Endothelial cell of umbilical vein (primary cell): Measurements from ENCODE around the gene ACOT7. TPM values are rescaled to one million over a fixed set of nuclear protein-coding genes. Genes with fewer than 3 reads are reported as not detected.

ENCODE experiments used
- BruUV-seq: library from RNA; stranded (reverse); fragments of 400-500 nt; replicated peaks from 2 replicates; lab custom pipeline; 2021; lab: Mats Ljungman, UMichigan
- CTCF ChIA-PET: fragments of 300-600, 350-600 bp; sonication (Branson Sonifier 250); formaldehyde crosslinking; loops from one replicate; lab custom pipeline; 2021; ENCODE audit warnings: antibody characterized with exemption, inconsistent platforms; lab: Charles Lee
- POLR2A ChIA-PET: fragments of 300-600, 350-600 bp; sonication (Branson Sonifier 250); formaldehyde crosslinking; loops from one replicate; lab custom pipeline; 2021; ENCODE audit warnings: antibody characterized with exemption, inconsistent platforms; lab: Charles Lee
- DNase-seq: peaks from one replicate; pipeline ENCODE4 v3.0.0-alpha.2; 2011; ENCODE audit warnings: low read depth, low spot score
- FAIRE-seq: peaks from 2 replicates; lab custom pipeline; 2011; peaks lifted over from hg19 to GRCh38; lab: Jason Lieb, UNC
- H2AFZ ChIP-seq: 2 replicates; pipeline ENCODE4 v1.6.0; 2012; ENCODE audit warnings: low read depth, low read length, control low read depth, inconsistent platforms
- H3K27ac ChIP-seq: 2 replicates; pipeline ENCODE4 v1.5.1; 2011; ENCODE audit warnings: low read depth, mild to moderate bottlenecking, control low read depth, low read length, moderate library complexity; ENCODE audit not compliant: insufficient read depth
- H3K27me3 ChIP-seq, 2 experiments: 2 replicates each; pipeline versions ENCODE4 v1.6.0 to v1.6.1; 2011; ENCODE audit warnings: low read length in 2 of 2, mixed read lengths in 1 of 2; ENCODE audit not compliant: control insufficient read depth in 2 of 2, insufficient read depth in 2 of 2
- H3K36me3 ChIP-seq, 2 experiments: 2 replicates in 1 of 2; 3 replicates in 1 of 2; pipeline ENCODE4 v1.5.1; 2011; ENCODE audit warnings: low read length in 2 of 2, mild to moderate bottlenecking in 1 of 2, moderate library complexity in 1 of 2; ENCODE audit not compliant: control insufficient read depth in 2 of 2, insufficient read depth in 2 of 2; ENCODE audit errors: extremely low read depth in 1 of 2
- H3K4me1 ChIP-seq: 3 replicates; pipeline ENCODE4 v1.5.1; 2011; ENCODE audit warnings: mild to moderate bottlenecking, low read length; ENCODE audit not compliant: control insufficient read depth, insufficient read depth; ENCODE audit errors: extremely low read depth
- H3K4me2 ChIP-seq: 2 replicates; pipeline ENCODE4 v1.6.1; 2011; ENCODE audit warnings: low read length, control low read depth, mixed read lengths; ENCODE audit not compliant: insufficient read depth
- H3K4me3 ChIP-seq, 3 experiments: fragments of 200-600 bp in 1 of 3; sonication (generic), shearing (Covaris generic) in 1 of 3; replicated peaks in 1 of 3; 2 replicates each; pipeline ENCODE4 v1.5.1; 2011 to 2016; ENCODE audit warnings: control low read depth in 3 of 3, low read length in 3 of 3, mild to moderate bottlenecking in 2 of 3, inconsistent platforms in 1 of 3, low read depth in 1 of 3, moderate library complexity in 1 of 3; ENCODE audit not compliant: insufficient read depth in 1 of 3
- H3K79me2 ChIP-seq: 2 replicates; pipeline ENCODE4 v1.6.0; 2012; ENCODE audit warnings: low read length, inconsistent platforms; ENCODE audit not compliant: control insufficient read depth, insufficient read depth
- H3K9ac ChIP-seq: replicated peaks from 2 replicates; pipeline ENCODE3; 2011; ENCODE audit warnings: low read length, control low read depth; ENCODE audit not compliant: insufficient read depth; ENCODE audit errors: extremely low read depth
- H3K9me1 ChIP-seq: replicated peaks from 3 replicates; pipeline ENCODE4 v1.6.0; 2011; ENCODE audit warnings: mild to moderate bottlenecking, low read length; ENCODE audit not compliant: control insufficient read depth, insufficient read depth; ENCODE audit errors: extremely low read depth
- H3K9me3 ChIP-seq: replicated peaks from 2 replicates; pipeline ENCODE4 v1.5.1; 2012; ENCODE audit warnings: low read length, inconsistent platforms; ENCODE audit not compliant: control insufficient read depth, insufficient read depth
- H4K20me1 ChIP-seq: replicated peaks from 2 replicates; pipeline ENCODE3; 2011; ENCODE audit warnings: mild to moderate bottlenecking, low read length; ENCODE audit not compliant: control insufficient read depth, insufficient read depth; ENCODE audit errors: extremely low read depth
- CTCF ChIP-seq, 2 donors: IDR thresholded peaks; 1 replicate in 1 of 2; 2 replicates in 1 of 2; pipeline ENCODE4 v1.5.1; 2011; ENCODE audit warnings: low read length in 2 of 2, mild to moderate bottlenecking in 2 of 2, moderate library complexity in 2 of 2, control low read depth in 1 of 2, inconsistent platforms in 1 of 2, low read depth in 1 of 2; ENCODE audit not compliant: insufficient read depth in 1 of 2; ENCODE audit errors: extremely low read depth in 1 of 2
- EZH2 ChIP-seq: IDR thresholded peaks from 2 replicates; pipeline ENCODE4 v1.6.1; 2012; ENCODE audit warnings: borderline replicate concordance, low read depth, mild to moderate bottlenecking, moderate library complexity, low read length, inconsistent platforms; ENCODE audit not compliant: severe bottlenecking
- GATA2 ChIP-seq: IDR thresholded peaks from 2 replicates; pipeline ENCODE4 v1.7.0; 2011; ENCODE audit warnings: low read depth, mild to moderate bottlenecking, moderate library complexity, mixed read lengths, low read length; ENCODE audit not compliant: insufficient read length, insufficient read depth
- JUN ChIP-seq: IDR thresholded peaks from 2 replicates; pipeline ENCODE4 v1.6.1; 2011; ENCODE audit warnings: borderline replicate concordance, low read depth; ENCODE audit not compliant: insufficient read length, insufficient read depth
- MYC ChIP-seq: IDR thresholded peaks from one replicate; pipeline ENCODE4 v1.6.1; 2011; ENCODE audit warnings: mild to moderate bottlenecking, low read depth, low read length
- dilution Hi-C: fragments of 300-500 bp; cut with MboI; formaldehyde crosslinking; loops from one replicate; pipeline ENCODE4 v1.15.0; 2019; ENCODE audit warnings: low sequenced_read_pairs; ENCODE audit not compliant: extremely low pct_ligation_motif_present
- intact Hi-C: fragments of 100-400 bp; cut with micrococcal nuclease; formaldehyde crosslinking; loops from one replicate; pipeline ENCODE4 v1.10.0; 2022
- polyA plus RNA-seq, 4 experiments: library from polyadenylated mRNA; depleted of rRNA in 3 of 4; stranded (reverse) in 3 of 4; unstranded in 1 of 4; fragments of >200 nt; gene quantifications; 2 replicates each; pipeline versions ENCODE4 v1.2.1 to v1.2.3, GENCODE V29; 2011 to 2012; ENCODE audit warnings: missing spikeins in 1 of 4
- total RNA-seq: library from RNA; stranded (reverse); gene quantifications from 2 replicates; pipeline ENCODE4 v1.2.3, GENCODE V29; 2021
- TF ChIP-seq, protein P1 (sequence below): IDR thresholded peaks from 2 replicates; pipeline ENCODE4 v1.6.1; 2011; ENCODE audit not compliant: insufficient read depth, insufficient read length

ACOT7 gene
- total and polyA plus RNA-seq, 2 donors (not counting 3 experiments of a cell fraction or from before 2014, with no cell fraction given), result 69.4 to 105 TPM

- Histone ChIP-seq H3K79me2 (no peaks in the 10 kb centered on the region), H3K4me2 (no peak overlapping the region), H3K4me3 (no peak overlapping the region), H3K36me3 (no peaks in the 10 kb centered on the region), H3K9me3 (no peaks in the 10 kb centered on the region), H3K27ac (no peak overlapping the region), H4K20me1 (no peaks in the 10 kb centered on the region), H3K9ac (no peak overlapping the region), H3K4me1 (peaks cover 11% of the 10 kb centered on the region), H3K9me1 (no peaks in the 10 kb centered on the region), H3K27me3 (no peaks in the 10 kb centered on the region), H2AFZ (no peak overlapping the region)
- DNase-seq, result no peak
- dilution Hi-C loops (no loop called here), intact Hi-C loops (no loop called here)
- ChIA-PET POLR2A (no interaction called here), CTCF (interaction anchor here (0.6 to 1.1 kb wide), 3 partner anchors 46 to 150 kb away, joined by 3 read pairs; no protein-coding TSS in a partner anchor)
- BruUV-seq, result no TSS peak
- no peak for FAIRE-seq
- no peak for TF ChIP-seq CTCF (IDR thresholded peaks at IDR 0.05; ENCODE audit: extremely low read depth in 1 of 2, insufficient read depth in 1 of 2, low read depth in 1 of 2, low read length in 2 of 2)
Observed at GRCh38 chr1:6352138-6352563, 41.4 kb downstream of the ACOT7 start.

DNA sequence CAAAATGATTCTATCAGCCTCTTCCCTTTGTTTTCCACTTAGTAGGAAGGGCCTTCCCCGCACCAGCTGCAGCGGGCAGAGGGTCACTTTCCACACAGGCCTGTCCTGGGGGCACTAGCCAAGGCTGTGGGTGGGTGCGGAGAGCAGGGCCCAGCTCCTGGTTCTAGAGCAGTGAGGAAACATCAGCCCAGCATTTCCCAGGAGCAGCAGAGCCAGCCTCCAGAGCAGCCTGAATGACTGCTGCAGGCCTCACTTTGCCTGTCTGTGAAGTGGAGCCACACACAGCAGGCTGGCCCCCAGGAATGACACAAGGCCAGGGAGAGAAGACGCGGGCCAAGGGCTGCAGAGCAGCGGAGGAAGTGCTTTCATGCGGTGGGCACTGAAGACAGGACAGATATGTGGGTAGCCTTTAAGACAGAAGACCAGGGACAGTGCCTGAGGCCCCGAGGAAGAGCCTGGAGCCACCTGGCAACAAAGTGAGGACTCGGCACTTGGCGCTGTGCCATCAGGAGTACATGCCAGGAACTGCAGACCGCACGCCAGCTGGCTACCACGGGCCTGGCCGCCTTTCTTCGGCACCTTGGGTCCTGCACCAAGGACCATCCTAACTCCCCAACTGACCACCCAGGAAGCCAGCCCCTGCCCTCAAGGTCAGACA lies 42.0 kb downstream of the ACOT7 start:
- TF ChIP-seq GATA2, result no peak
- no peak for TF ChIP-seq CTCF (IDR thresholded peaks at IDR 0.05; ENCODE audit: extremely low read depth in 1 of 2, insufficient read depth in 1 of 2, low read depth in 1 of 2, low read length in 2 of 2)
- no peak for TF ChIP-seq JUN
- TF ChIP-seq, protein P1, sequence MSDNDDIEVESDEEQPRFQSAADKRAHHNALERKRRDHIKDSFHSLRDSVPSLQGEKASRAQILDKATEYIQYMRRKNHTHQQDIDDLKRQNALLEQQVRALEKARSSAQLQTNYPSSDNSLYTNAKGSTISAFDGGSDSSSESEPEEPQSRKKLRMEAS, result no peak
- no peak for TF ChIP-seq EZH2
- no peak for TF ChIP-seq MYC
- Histone ChIP-seq H4K20me1 (no peaks in the 10 kb centered on the region), H3K9me3 (no peaks in the 10 kb centered on the region), H3K36me3 (no peaks in the 10 kb centered on the region), H3K4me1 (peaks cover 11% of the 10 kb centered on the region), H3K4me2 (no peak overlapping the region), H3K27me3 (no peaks in the 10 kb centered on the region), H2AFZ (no peak overlapping the region), H3K9me1 (no peaks in the 10 kb centered on the region), H3K9ac (no peak overlapping the region), H3K27ac (no peak overlapping the region), H3K4me3 (no peak overlapping the region), H3K79me2 (no peaks in the 10 kb centered on the region)
- FAIRE-seq, result no peak
- dilution Hi-C loops (no loop called here), intact Hi-C loops (no loop called here)
- no peak for DNase-seq
- no TSS peak for BruUV-seq
- ChIA-PET CTCF (interaction anchor here (0.7 to 1.2 kb wide), 4 partner anchors 53 to 147 kb away, joined by 3 to 6 read pairs (median 3); no protein-coding TSS in a partner anchor), POLR2A (no interaction called here)
